ENCODE measurements around the gene NPAT.
"Not testable (repeated sequence)": the region's sequence is repeated elsewhere in the genome, so short reads cannot be mapped to it uniquely, and the experiment has no call there.

NPAT gene

DNA sequence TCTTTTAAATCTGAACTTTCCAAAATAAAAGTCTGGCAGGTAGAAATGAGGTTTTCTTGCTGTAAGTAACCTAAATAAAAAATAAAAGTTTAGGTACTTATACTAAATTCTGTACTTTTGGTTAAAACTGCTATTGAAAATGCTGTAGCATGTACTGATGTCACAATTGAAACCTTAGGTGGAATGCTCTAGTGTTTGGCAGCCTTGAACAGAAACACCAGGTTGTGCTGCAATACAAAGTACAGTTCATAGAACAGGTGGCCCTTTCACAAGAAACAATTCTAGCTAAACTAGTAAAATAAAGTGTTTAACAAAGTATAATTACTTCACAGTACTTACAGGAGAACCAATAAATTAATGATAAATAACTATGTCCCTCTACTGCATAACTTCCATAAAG lies 25.1 kb downstream of the NPAT start:
- TF ChIP-seq CTCF (IDR thresholded peaks at IDR 0.05; ENCODE audit: extremely low read depth, missing control alignments), result no peak
- no peak for DNase-seq (ENCODE audit: low spot score)

DNA sequence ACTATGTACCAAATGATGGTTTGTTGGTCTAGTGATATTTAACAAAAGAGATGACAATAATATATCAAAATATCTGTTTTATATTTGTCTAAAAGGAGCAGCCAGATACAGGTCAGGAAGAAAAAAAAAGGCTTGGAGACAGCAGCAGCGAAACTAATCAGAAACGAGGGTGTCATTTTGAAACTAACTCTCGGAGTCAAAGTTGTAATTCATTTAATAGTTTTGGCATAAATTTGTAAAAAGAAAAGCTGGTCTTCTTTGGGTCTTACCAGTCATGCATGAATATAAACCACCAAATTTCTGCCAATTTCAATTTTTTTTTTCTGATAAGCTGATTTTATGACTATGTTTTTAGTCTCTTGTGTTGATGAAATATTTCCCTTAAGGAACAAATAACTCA lies 25.5 kb downstream of the NPAT start:
- DNase-seq (ENCODE audit: low spot score), result peak; percentile 47
- no peak for TF ChIP-seq CTCF (IDR thresholded peaks at IDR 0.05; ENCODE audit: extremely low read depth, missing control alignments)

GRCh38 chr11:108193725-108194124 lies 28.7 kb downstream of the NPAT start:
- TF ChIP-seq CTCF (IDR thresholded peaks at IDR 0.05; ENCODE audit: extremely low read depth, missing control alignments), result no peak
- DNase-seq (ENCODE audit: low spot score), result no peak

- no peak for DNase-seq (ENCODE audit: low spot score)
- TF ChIP-seq CTCF (IDR thresholded peaks at IDR 0.05; ENCODE audit: extremely low read depth, missing control alignments), result no peak
Measured at GRCh38 chr11:108177570-108177969, 44.9 kb downstream of the NPAT start.

GRCh38 chr11:108170184-108170583 lies 52.3 kb downstream of the NPAT start:
- no peak for TF ChIP-seq CTCF (IDR thresholded peaks at IDR 0.05; ENCODE audit: extremely low read depth, missing control alignments)

GRCh38 chr11:108167624-108168023 lies 54.8 kb downstream of the NPAT start:
- no peak for TF ChIP-seq CTCF (IDR thresholded peaks at IDR 0.05; ENCODE audit: extremely low read depth, missing control alignments)
- no peak for DNase-seq (ENCODE audit: low spot score)

More at GRCh38 chr11:108170184-108170583, 52.3 kb downstream of the NPAT start:
- DNase-seq (ENCODE audit: low spot score), result peak; percentile 13

GRCh38 chr11:108162878-108163277 lies 59.6 kb downstream of the NPAT start:
- not testable (repeated sequence) for DNase-seq (ENCODE audit: low spot score)

GRCh38 chr11:108160970-108161566 lies 61.4 kb downstream of the NPAT start:
- TF ChIP-seq CTCF (IDR thresholded peaks at IDR 0.05; ENCODE audit: extremely low read depth, missing control alignments), result no peak

More at GRCh38 chr11:108160970-108161566, 61.4 kb downstream of the NPAT start:
- DNase-seq (ENCODE audit: low spot score), result peak; percentile 66
